HEK293 (cell line): ENCODE measurements around the gene ZNF684.
A peak's percentile ranks its signal among the peaks of the same experiment; 100 is the strongest.

Experiments
- EGR2 ChIP-seq: fragments of 450-650 bp; formaldehyde crosslinking; IDR thresholded peaks from 2 replicates; pipeline ENCODE4 v1.5.1; 2016; ENCODE audit warnings: low read depth, missing biosample characterization, missing genetic modification characterization
- GLI4 ChIP-seq: fragments of 450-650 bp; formaldehyde crosslinking; IDR thresholded peaks from 2 replicates; pipeline ENCODE4 v1.5.1; 2016; ENCODE audit warnings: missing biosample characterization, missing genetic modification characterization
- KLF8 ChIP-seq: fragments of 450-650 bp; formaldehyde crosslinking; IDR thresholded peaks from 2 replicates; pipeline ENCODE4 v1.5.1; 2016; ENCODE audit warnings: missing biosample characterization, missing genetic modification characterization
- OSR2 ChIP-seq: fragments of 450-650 bp; formaldehyde crosslinking; IDR thresholded peaks from 2 replicates; pipeline ENCODE4 v1.5.1; 2016; ENCODE audit warnings: missing biosample characterization, missing genetic modification characterization
- YY2 ChIP-seq: fragments of 450-650 bp; formaldehyde crosslinking; IDR thresholded peaks from 2 replicates; pipeline ENCODE4 v1.5.1; 2016; ENCODE audit warnings: missing biosample characterization, missing genetic modification characterization
- ZEB2 ChIP-seq: fragments of 450-650 bp; formaldehyde crosslinking; IDR thresholded peaks from 2 replicates; pipeline ENCODE4 v1.5.1; 2016; ENCODE audit warnings: missing biosample characterization, missing genetic modification characterization
- ZNF19 ChIP-seq: fragments of 450-650 bp; formaldehyde crosslinking; IDR thresholded peaks from 2 replicates; pipeline ENCODE4; 2016; ENCODE audit warnings: missing biosample characterization, missing genetic modification characterization, low read depth
- ZNF404 ChIP-seq: fragments of 450-650 bp; formaldehyde crosslinking; IDR thresholded peaks from 2 replicates; pipeline ENCODE4 v1.5.1; 2017; ENCODE audit warnings: missing biosample characterization, missing genetic modification characterization
- ZNF426 ChIP-seq: fragments of 450-650 bp; formaldehyde crosslinking; IDR thresholded peaks from 2 replicates; pipeline ENCODE4 v1.5.1; 2017; ENCODE audit warnings: missing biosample characterization, missing genetic modification characterization, mild to moderate bottlenecking, inconsistent platforms, moderate library complexity
- ZNF558 ChIP-seq: fragments of 450-650 bp; formaldehyde crosslinking; IDR thresholded peaks from 2 replicates; pipeline ENCODE4 v1.5.1; 2016; ENCODE audit warnings: missing biosample characterization, missing genetic modification characterization
- ZNF654 ChIP-seq: fragments of 450-650 bp; formaldehyde crosslinking; IDR thresholded peaks from 2 replicates; pipeline ENCODE4 v1.5.1; 2016; ENCODE audit warnings: low read depth, missing biosample characterization, missing genetic modification characterization
- ZNF660 ChIP-seq: fragments of 450-650 bp; IDR thresholded peaks from 2 replicates; pipeline ENCODE4 v1.5.1; 2018; ENCODE audit warnings: missing biosample characterization, mild to moderate bottlenecking, missing genetic modification characterization
- ZNF776 ChIP-seq: fragments of 450-650 bp; formaldehyde crosslinking; IDR thresholded peaks from 2 replicates; pipeline ENCODE4 v1.5.0; 2017; ENCODE audit warnings: missing biosample characterization, missing genetic modification characterization, borderline replicate concordance
- ZNF785 ChIP-seq: fragments of 450-650 bp; formaldehyde crosslinking; IDR thresholded peaks from 2 replicates; pipeline ENCODE4 v1.5.1; 2016; ENCODE audit warnings: missing biosample characterization, missing genetic modification characterization
- TF ChIP-seq, protein P1 (sequence below): fragments of 450-650 bp; formaldehyde crosslinking; optimal IDR thresholded peaks from 2 replicates; pipeline ENCODE3; 2016; ENCODE audit warnings: missing biosample characterization, mild to moderate bottlenecking, missing genetic modification characterization
- TF ChIP-seq, protein P2 (sequence below): fragments of 450-650 bp; formaldehyde crosslinking; IDR thresholded peaks from 2 replicates; pipeline ENCODE4 v1.5.1; 2016; ENCODE audit warnings: missing biosample characterization, missing genetic modification characterization
- TF ChIP-seq, protein P3 (sequence below): sonication (generic); formaldehyde crosslinking; IDR thresholded peaks from 2 replicates; pipeline ENCODE4 v1.8.1; 2022; ENCODE audit warnings: mild to moderate bottlenecking, moderate library complexity, missing genetic modification reagents
- TF ChIP-seq, protein P4 (sequence below): fragments of 450-650 bp; formaldehyde crosslinking; IDR thresholded peaks from 2 replicates; pipeline ENCODE4 v1.5.1; 2016; ENCODE audit warnings: missing biosample characterization, missing genetic modification characterization
- TF ChIP-seq, protein P5 (sequence below): fragments of 450-650 bp; formaldehyde crosslinking; IDR thresholded peaks from 2 replicates; pipeline ENCODE4 v1.5.1; 2016; ENCODE audit warnings: missing biosample characterization, missing genetic modification characterization
- TF ChIP-seq, protein P6 (sequence below): fragments of 450-650 bp; formaldehyde crosslinking; IDR thresholded peaks from 2 replicates; pipeline ENCODE4 v1.5.1; 2016; ENCODE audit warnings: missing biosample characterization, missing genetic modification characterization, borderline replicate concordance
- TF ChIP-seq, protein P7 (sequence below): fragments of 450-650 bp; formaldehyde crosslinking; conservative IDR thresholded peaks from 2 replicates; pipeline ENCODE4 v1.5.1; 2016; ENCODE audit warnings: low read depth, missing biosample characterization, missing genetic modification characterization

ZNF684 gene

DNA sequence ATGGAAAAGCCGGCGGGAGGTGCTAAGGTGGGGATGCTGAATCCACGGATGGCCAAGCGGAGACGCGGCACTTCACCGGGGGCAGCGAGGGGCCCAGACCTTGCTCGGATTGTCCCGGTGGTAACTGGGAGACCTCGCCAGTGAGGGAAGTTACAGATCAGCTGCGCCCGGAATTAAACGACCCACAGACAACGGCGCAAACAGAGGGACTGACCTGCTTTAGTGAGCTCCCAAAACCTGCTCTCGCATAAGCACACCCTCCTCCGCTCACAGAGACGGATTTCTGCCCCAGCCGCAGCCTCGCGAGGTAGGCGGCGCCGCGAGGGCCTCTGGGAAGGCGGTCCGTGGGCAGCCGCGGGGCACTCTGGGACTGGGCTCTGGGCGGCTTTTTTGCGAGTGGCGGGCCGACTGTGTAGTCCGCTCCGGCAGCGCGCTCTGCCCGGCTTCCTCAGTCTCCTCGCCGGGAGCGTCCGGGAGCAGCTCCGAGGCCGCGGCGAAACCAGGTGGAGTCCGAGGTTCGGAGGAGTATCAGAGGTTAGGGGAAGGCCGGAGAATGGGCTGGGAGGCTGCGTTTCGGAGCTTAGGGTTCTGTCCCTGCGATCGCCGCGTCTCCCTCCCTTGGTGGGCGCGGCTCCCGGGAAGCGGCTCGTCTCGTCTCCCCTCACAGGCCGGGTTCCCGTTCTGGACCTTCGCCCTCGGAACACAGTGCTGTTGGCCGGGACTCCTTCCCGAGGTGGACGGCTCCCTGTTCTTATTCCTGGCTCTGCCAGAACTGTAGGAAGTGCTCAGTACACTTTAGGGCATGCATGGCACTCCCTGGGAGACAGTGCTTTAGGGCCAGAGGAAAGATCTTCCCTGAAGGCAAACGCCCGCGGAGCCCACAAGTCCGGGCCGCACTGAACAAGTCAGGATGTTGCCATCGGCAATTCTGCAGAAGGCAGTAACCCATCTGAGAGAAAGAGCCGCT is 22.8 kb upstream of the ZNF684 start, which contains the start of gene EXO5 (continued):
- TF ChIP-seq, protein P1, sequence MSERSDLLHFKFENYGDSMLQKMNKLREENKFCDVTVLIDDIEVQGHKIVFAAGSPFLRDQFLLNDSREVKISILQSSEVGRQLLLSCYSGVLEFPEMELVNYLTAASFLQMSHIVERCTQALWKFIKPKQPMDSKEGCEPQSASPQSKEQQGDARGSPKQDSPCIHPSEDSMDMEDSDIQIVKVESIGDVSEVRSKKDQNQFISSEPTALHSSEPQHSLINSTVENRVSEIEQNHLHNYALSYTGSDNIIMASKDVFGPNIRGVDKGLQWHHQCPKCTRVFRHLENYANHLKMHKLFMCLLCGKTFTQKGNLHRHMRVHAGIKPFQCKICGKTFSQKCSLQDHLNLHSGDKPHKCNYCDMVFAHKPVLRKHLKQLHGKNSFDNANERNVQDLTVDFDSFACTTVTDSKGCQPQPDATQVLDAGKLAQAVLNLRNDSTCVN (tag by site-specific recombination), result peak; percentile 71
- TF ChIP-seq ZNF785 (tag by site-specific recombination) (no peak), ZNF426 (tag by site-specific recombination) (no peak), ZNF654 (tag by site-specific recombination) (no peak), GLI4 (tag by site-specific recombination) (no peak), OSR2 (tag by site-specific recombination) (no peak), ZNF660 (tag by site-specific recombination) (0 out of 2 replicates have a peak, but pooled peaks have one; percentile 54), ZNF558 (tag by site-specific recombination) (no peak), YY2 (no peak), ZNF19 (tag by site-specific recombination) (no peak), EGR2 (tag by site-specific recombination) (peak; percentile 91), ZNF776 (tag by site-specific recombination) (no peak), KLF8 (peak; percentile 83), ZEB2 (tag by site-specific recombination) (peak; percentile 82), ZNF404 (tag by site-specific recombination) (no peak; the same call in 1 of the 2 replicates)
- TF ChIP-seq, protein P2, sequence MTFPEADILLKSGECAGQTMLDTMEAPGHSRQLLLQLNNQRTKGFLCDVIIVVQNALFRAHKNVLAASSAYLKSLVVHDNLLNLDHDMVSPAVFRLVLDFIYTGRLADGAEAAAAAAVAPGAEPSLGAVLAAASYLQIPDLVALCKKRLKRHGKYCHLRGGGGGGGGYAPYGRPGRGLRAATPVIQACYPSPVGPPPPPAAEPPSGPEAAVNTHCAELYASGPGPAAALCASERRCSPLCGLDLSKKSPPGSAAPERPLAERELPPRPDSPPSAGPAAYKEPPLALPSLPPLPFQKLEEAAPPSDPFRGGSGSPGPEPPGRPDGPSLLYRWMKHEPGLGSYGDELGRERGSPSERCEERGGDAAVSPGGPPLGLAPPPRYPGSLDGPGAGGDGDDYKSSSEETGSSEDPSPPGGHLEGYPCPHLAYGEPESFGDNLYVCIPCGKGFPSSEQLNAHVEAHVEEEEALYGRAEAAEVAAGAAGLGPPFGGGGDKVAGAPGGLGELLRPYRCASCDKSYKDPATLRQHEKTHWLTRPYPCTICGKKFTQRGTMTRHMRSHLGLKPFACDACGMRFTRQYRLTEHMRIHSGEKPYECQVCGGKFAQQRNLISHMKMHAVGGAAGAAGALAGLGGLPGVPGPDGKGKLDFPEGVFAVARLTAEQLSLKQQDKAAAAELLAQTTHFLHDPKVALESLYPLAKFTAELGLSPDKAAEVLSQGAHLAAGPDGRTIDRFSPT (tag by site-specific recombination), result peak; percentile 82
- TF ChIP-seq, protein P3, sequence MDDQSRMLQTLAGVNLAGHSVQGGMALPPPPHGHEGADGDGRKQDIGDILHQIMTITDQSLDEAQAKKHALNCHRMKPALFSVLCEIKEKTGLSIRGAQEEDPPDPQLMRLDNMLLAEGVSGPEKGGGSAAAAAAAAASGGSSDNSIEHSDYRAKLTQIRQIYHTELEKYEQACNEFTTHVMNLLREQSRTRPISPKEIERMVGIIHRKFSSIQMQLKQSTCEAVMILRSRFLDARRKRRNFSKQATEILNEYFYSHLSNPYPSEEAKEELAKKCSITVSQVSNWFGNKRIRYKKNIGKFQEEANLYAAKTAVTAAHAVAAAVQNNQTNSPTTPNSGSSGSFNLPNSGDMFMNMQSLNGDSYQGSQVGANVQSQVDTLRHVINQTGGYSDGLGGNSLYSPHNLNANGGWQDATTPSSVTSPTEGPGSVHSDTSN (CRISPR knock-in tag), result 0 out of 2 replicates have a peak, but pooled peaks have one; percentile 52
- TF ChIP-seq, protein P4, sequence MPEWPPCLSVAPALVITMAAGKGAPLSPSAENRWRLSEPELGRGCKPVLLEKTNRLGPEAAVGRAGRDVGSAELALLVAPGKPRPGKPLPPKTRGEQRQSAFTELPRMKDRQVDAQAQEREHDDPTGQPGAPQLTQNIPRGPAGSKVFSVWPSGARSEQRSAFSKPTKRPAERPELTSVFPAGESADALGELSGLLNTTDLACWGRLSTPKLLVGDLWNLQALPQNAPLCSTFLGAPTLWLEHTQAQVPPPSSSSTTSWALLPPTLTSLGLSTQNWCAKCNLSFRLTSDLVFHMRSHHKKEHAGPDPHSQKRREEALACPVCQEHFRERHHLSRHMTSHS (tag by site-specific recombination), result no peak
- TF ChIP-seq, protein P5, sequence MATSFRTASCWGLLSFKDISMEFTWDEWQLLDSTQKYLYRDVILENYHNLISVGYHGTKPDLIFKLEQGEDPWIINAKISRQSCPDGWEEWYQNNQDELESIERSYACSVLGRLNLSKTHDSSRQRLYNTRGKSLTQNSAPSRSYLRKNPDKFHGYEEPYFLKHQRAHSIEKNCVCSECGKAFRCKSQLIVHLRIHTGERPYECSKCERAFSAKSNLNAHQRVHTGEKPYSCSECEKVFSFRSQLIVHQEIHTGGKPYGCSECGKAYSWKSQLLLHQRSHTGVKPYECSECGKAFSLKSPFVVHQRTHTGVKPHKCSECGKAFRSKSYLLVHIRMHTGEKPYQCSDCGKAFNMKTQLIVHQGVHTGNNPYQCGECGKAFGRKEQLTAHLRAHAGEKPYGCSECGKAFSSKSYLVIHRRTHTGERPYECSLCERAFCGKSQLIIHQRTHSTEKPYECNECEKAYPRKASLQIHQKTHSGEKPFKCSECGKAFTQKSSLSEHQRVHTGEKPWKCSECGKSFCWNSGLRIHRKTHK, result no peak
- TF ChIP-seq, protein P6, sequence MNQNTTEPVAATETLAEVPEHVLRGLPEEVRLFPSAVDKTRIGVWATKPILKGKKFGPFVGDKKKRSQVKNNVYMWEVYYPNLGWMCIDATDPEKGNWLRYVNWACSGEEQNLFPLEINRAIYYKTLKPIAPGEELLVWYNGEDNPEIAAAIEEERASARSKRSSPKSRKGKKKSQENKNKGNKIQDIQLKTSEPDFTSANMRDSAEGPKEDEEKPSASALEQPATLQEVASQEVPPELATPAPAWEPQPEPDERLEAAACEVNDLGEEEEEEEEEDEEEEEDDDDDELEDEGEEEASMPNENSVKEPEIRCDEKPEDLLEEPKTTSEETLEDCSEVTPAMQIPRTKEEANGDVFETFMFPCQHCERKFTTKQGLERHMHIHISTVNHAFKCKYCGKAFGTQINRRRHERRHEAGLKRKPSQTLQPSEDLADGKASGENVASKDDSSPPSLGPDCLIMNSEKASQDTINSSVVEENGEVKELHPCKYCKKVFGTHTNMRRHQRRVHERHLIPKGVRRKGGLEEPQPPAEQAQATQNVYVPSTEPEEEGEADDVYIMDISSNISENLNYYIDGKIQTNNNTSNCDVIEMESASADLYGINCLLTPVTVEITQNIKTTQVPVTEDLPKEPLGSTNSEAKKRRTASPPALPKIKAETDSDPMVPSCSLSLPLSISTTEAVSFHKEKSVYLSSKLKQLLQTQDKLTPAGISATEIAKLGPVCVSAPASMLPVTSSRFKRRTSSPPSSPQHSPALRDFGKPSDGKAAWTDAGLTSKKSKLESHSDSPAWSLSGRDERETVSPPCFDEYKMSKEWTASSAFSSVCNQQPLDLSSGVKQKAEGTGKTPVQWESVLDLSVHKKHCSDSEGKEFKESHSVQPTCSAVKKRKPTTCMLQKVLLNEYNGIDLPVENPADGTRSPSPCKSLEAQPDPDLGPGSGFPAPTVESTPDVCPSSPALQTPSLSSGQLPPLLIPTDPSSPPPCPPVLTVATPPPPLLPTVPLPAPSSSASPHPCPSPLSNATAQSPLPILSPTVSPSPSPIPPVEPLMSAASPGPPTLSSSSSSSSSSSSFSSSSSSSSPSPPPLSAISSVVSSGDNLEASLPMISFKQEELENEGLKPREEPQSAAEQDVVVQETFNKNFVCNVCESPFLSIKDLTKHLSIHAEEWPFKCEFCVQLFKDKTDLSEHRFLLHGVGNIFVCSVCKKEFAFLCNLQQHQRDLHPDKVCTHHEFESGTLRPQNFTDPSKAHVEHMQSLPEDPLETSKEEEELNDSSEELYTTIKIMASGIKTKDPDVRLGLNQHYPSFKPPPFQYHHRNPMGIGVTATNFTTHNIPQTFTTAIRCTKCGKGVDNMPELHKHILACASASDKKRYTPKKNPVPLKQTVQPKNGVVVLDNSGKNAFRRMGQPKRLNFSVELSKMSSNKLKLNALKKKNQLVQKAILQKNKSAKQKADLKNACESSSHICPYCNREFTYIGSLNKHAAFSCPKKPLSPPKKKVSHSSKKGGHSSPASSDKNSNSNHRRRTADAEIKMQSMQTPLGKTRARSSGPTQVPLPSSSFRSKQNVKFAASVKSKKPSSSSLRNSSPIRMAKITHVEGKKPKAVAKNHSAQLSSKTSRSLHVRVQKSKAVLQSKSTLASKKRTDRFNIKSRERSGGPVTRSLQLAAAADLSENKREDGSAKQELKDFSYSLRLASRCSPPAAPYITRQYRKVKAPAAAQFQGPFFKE (tag by site-specific recombination), result no peak
- TF ChIP-seq, protein P7, sequence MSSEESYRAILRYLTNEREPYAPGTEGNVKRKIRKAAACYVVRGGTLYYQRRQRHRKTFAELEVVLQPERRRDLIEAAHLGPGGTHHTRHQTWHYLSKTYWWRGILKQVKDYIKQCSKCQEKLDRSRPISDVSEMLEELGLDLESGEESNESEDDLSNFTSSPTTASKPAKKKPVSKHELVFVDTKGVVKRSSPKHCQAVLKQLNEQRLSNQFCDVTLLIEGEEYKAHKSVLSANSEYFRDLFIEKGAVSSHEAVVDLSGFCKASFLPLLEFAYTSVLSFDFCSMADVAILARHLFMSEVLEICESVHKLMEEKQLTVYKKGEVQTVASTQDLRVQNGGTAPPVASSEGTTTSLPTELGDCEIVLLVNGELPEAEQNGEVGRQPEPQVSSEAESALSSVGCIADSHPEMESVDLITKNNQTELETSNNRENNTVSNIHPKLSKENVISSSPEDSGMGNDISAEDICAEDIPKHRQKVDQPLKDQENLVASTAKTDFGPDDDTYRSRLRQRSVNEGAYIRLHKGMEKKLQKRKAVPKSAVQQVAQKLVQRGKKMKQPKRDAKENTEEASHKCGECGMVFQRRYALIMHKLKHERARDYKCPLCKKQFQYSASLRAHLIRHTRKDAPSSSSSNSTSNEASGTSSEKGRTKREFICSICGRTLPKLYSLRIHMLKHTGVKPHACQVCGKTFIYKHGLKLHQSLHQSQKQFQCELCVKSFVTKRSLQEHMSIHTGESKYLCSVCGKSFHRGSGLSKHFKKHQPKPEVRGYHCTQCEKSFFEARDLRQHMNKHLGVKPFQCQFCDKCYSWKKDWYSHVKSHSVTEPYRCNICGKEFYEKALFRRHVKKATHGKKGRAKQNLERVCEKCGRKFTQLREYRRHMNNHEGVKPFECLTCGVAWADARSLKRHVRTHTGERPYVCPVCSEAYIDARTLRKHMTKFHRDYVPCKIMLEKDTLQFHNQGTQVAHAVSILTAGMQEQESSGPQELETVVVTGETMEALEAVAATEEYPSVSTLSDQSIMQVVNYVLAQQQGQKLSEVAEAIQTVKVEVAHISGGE (tag by site-specific recombination), result peak; percentile 25
